ENCODE results near the gene COBLL1. TPM values are rescaled to one million over a fixed set of nuclear protein-coding genes. Genes with fewer than 3 reads are reported as not detected.

COBLL1 gene
- total RNA-seq, 6 experiments from 2014 or later = 38.1 to 133 (median 67.6) TPM

DNA sequence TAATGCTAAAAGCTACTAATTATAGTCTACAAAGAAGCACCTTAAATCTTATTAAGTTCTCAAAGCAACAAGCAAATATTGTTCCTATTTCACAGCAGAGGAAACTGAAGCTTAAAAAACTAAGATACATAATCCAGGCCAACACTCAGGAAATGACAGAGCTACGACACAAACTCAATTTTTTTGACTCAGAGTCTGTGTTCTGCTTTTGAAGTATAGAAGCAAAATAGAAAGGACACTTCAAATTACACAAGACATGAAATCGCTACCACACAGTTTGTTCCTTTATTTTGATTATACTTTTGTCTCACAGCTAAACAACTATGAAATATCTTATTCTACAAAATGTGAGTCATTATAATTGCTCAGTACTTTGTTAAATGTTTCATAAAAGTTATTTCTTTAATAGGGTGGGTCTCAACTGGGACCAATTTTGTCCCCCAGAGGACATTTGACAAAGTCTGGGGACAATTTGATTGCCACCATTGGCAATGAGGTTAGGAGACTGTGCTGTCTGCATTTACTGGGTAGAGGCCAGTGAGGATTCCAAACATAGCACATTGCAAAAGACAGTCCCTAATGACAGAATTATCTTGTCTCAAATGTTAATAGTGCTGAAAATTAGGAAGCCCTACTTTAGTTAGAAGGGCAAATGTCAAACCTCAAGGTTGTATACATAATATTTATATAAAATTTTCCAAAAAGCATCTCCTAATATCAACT lies 118.8 kb downstream of the COBLL1 start:
- H3K36me3 ChIP-seq = peaks cover 0 to 15% (median 3%) of the 10 kb centered on the region in 4 donors
- no peak for DNase-seq
- 54% methylated on average over 2 of the region's 2 CpGs for WGBS (ENCODE audit: insufficient coverage, low coverage, low lambda C conversion rate, missing lambda C conversion rate)
- no peak overlapping the region for H3K4me3 ChIP-seq
- H3K4me1 ChIP-seq = peaks cover 0 to 10% (median 0%) of the 10 kb centered on the region in 4 donors
- TF ChIP-seq POLR2A (IDR thresholded peaks at IDR 0.05) (no peak), CTCF (IDR thresholded peaks at IDR 0.05) (no peak)
- intact Hi-C loops (cut with DNase I) = no loop called here
- peak; percentile 19 to 45 (median 39) for ATAC-seq
- H3K9me3 ChIP-seq = no peaks in the 10 kb centered on the region
- H3K27ac ChIP-seq = no peak overlapping the region
- no peaks in the 10 kb centered on the region for H3K27me3 ChIP-seq

- Histone ChIP-seq H3K4me1 (peaks cover 0 to 15% (median 4%) of the 10 kb centered on the region in 4 donors), H3K4me3 (no peak overlapping the region), H3K36me3 (peaks cover 0 to 17% (median 3%) of the 10 kb centered on the region in 4 donors), H3K27me3 (no peaks in the 10 kb centered on the region), H3K27ac (no peak overlapping the region), H3K9me3 (no peaks in the 10 kb centered on the region)
- ATAC-seq (no peak), DNase-seq (no peak)
- TF ChIP-seq CTCF (IDR thresholded peaks at IDR 0.05) = no peak
- no peak for TF ChIP-seq POLR2A (IDR thresholded peaks at IDR 0.05)
- intact Hi-C loops (cut with DNase I) = no loop called here
- WGBS (ENCODE audit: insufficient coverage, low coverage, low lambda C conversion rate, missing lambda C conversion rate) = 85% methylated on average over 1 of the region's 1 CpG
Observed at GRCh38 chr2:164721430-164721829, 120.2 kb downstream of the COBLL1 start.

GRCh38 chr2:164719996-164720941 lies 121.4 kb downstream of the COBLL1 start:
- Histone ChIP-seq H3K4me3 (no peak overlapping the region), H3K4me1 (peaks cover 0 to 27% (median 8%) of the 10 kb centered on the region in 4 donors), H3K36me3 (peaks cover 0 to 17% (median 3%) of the 10 kb centered on the region in 4 donors), H3K27me3 (no peaks in the 10 kb centered on the region), H3K27ac (no peak overlapping the region), H3K9me3 (no peaks in the 10 kb centered on the region)
- TF ChIP-seq POLR2A (IDR thresholded peaks at IDR 0.05) = no peak
- DNase-seq (no peak), ATAC-seq (no peak)
- 95% methylated on average over 3 of the region's 3 CpGs for WGBS (ENCODE audit: insufficient coverage, low coverage, low lambda C conversion rate, missing lambda C conversion rate)
- intact Hi-C loops (cut with DNase I) = no loop called here

DNA sequence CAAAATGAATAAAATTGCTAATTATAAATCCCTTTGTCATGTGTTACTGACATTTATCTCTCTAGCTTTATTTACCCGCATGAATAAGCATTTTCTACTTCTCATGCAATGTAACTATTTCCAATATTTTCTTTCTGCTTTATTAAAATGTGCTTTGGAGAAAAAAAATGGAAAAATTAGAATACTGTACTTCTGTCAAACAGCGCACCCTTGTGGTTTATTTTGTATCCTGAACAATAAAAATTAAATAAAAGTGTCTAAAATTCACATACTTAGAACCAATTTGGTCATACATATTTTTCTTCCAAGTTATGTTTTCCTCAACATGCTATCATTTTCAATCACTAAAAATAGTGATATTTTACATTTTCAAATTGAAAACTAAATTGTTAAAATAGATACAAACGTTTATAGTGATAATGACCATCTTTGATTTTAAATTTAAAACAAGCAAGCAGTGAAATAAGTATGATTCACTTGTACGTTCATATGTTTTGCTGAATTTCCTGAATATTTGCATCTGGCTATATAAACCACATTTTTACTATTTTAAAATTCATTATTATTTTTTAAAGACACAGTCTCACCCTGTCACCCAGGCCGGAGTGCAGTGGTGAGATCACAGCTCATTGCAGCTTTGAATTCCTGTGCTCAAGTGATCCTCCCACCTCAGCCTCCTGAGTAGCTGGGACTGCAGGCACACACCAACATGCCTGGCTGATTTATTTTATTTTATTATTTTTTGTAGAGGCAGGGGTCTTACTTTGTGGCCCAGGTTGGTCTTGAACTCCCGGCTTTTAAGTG lies 124.4 kb downstream of the COBLL1 start:
- Histone ChIP-seq H3K4me3 (no peak overlapping the region), H3K27ac (peak overlapping the region in 2 of 3 donors; percentile 17 to 33), H3K36me3 (peaks cover 0 to 17% (median 3%) of the 10 kb centered on the region in 4 donors), H3K9me3 (no peaks in the 10 kb centered on the region), H3K4me1 (peaks cover 0 to 41% (median 11%) of the 10 kb centered on the region in 4 donors), H3K27me3 (no peaks in the 10 kb centered on the region)
- intact Hi-C loops (cut with DNase I) = no loop called here
- ATAC-seq (peak in 3 of 4 donors; percentile 14 to 28 (median 28)), DNase-seq (no peak)
- TF ChIP-seq CTCF (IDR thresholded peaks at IDR 0.05) (peak; percentile 60 to 69 (median 64)), POLR2A (IDR thresholded peaks at IDR 0.05) (no peak)
- 41% methylated on average over 6 of the region's 6 CpGs for WGBS (ENCODE audit: insufficient coverage, low coverage, low lambda C conversion rate, missing lambda C conversion rate)

Measured in right lobe of liver (tissue), 6 donors.